Bone marrow (tissue), 2 donors: ENCODE measurements around the gene CRACR2A.

Experiments
- DNase-seq, 2 donors: peaks; one replicate each; lab custom pipeline; 2025; lab: John Stamatoyannopoulos, UW

The CRACR2A gene, protein sequence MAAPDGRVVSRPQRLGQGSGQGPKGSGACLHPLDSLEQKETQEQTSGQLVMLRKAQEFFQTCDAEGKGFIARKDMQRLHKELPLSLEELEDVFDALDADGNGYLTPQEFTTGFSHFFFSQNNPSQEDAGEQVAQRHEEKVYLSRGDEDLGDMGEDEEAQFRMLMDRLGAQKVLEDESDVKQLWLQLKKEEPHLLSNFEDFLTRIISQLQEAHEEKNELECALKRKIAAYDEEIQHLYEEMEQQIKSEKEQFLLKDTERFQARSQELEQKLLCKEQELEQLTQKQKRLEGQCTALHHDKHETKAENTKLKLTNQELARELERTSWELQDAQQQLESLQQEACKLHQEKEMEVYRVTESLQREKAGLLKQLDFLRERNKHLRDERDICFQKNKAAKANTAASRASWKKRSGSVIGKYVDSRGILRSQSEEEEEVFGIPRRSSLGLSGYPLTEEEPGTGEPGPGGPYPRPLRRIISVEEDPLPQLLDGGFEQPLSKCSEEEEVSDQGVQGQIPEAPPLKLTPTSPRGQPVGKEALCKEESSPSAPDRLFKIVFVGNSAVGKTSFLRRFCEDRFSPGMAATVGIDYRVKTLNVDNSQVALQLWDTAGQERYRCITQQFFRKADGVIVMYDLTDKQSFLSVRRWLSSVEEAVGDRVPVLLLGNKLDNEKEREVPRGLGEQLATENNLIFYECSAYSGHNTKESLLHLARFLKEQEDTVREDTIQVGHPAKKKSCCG

DNA sequence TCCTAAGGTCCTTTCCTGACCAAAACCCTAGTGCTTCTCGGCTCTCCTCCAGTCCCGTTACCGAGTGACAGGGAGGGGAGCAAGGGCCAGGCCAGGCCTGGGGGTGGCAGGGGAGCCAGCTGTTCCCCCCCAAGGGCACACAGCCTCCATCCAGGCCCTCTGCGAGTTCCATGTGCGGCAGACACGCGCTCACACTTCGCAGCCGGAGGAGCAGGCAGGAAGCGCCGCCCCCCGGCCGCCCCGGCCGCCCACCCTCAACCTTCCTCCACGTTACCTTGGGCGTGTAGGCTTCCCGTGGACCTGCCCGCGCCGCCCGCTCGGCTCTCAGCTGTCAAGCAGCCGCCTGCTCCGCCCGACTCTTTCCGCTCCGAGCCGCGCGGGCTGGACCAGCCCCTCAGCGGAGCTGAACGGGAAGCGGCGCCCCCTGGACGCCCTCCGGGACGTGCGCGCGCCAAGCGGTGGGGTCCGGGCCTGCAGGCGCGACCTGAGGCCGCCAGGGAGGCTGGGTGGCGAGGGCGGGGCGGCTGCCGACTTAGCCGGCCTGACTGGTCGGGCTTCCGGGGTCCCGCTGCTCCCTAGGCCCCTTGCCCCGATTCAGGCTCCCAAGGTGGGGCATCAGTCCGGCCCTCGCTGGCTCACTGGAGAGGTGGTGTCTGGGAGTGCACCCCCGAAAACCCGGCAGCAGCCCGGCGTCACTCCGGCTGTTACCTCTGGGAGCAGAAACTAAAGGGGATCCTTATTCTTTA, at the start of gene CRACR2A:
Gene CRACR2A, minus strand, starts transcription at position 369 of the 746 bp plus-strand sequence. CDS start 56,110 bp downstream, outside the sequence.
- peak; percentile 16 to 58 for DNase-seq

DNA sequence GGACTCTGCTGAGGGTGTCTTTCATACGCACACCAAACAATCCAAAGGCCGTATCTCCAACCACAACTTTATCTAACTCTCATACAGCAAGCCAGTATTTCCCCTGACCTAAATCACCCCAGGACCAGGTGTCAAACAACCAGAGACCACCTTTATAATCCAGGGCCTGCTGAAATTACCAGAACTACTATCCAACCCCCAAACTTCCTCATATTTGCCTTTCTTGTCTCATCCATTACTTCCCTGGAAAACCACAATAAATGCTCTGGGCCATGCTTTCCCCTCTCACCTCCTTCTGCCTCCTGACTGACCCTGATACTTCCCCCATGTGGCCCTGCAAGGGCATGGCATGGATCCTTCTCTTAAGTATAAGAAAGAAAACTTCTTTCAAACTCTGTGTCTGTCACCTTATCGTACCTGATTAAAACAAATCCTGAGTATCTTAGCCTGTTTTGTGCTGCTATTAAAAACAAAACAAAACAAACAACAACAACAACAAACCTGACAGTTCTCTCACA, 44.7 kb upstream of the CRACR2A start:
- no peak for DNase-seq

DNA sequence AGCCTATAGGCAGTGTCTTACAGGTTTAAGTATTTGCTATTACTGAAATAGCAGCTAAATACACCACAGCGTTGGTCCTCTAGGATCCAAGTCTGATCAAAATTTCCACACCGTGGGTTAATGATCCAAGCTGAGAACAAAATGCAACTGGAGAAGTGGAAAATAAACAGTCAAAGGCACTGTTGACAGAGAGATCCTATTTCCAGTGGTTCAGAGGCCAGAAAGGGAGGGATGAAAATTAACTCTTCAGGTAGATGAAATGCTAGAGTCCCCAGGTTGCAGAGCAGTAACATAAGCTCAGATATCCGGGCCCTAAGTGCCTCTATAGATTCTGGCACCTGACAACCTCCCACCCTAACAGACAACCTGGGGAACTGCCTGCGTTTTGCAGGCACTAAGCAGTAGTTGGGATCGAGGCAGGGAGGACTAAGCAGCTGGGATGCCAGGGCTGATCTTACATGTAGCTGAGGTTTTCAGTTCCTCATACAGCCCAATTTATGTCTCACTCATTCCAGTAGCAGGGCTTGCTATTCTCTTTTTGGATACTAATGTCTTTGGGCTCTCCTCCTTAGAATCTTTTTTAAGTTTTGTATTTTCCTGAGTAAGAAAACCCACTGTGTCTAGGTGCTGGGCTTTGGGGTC, 42.7 kb upstream of the CRACR2A start:
- DNase-seq: no peak

DNA sequence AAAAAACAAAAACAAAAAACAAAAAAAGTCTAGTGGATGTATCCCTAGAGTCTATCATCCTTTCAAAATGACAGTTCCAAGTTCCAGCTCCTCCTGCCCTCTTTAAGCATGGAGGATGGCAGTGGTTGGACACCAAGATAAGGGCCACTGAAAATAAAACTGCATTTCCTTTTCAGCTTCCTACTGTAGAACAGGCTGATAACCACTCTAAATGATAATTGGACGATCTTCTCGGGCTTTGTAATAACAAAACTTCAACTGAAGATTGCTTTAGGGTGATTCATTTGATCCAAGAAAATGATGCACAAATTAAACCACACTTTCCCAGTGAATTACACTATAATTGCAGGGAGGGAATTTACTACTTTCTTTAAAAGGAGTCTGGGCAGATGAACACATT, 42.2 kb upstream of the CRACR2A start:
- DNase-seq: no peak

DNA sequence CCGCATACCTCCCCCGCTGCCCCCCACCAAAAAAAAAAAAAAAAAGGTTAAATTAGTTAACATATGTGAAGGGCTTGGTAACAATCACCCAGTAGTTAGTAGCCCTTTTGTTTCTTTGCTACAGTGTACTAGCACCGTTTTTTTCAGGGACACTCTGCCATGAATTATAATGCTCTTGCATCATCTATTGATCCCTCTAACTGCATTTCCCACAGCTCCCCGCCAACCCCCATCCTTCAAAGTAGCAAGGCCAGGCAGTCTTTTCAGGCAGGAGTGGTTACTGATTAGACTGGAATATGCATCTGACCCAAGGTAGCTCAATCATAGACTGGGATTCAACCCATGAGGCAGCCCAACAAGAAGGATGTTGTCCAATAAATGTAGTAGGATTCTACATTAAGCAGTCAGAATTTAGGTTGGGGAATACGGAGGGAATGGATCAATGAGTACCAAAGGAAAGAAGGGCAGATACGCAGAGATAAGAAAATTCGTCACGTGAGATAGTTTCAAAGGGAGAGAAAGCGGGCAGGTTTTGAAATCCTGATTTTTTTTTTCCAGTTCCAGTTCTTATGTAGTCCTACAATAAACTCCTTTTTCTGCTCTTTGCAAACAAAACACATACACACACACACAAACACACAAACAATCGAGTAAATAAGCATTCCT, 39.8 kb upstream of the CRACR2A start:
- DNase-seq: no peak

DNA sequence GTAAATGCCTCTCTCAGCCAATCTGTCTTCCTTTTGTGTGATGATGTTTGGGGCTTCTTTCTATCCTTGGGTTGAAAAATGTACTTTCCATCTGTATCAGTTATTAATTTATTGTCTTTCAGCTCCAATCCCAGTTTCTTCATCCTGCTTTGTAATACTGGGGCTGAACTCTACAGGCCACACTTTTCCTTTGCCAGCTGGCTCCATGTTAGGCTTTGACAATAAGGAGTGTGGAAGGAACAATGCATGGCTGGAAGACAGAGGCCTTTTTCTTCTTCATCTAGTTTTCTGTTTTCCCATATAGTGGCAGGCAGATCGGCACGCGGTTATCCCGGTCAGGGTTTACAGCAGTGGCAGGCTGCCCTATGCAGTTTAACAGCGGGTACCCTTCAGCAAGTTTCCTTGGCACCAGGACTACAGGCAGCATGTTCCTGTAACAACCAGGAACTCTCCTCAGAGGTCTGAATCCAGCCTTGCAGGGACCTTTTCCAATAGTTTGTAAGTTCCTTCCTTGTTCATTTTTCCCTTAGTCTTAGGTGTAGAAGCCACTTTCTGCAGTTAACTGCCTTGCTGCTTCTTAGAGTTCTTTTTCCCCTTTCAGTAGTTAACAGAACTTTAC, 38.5 kb upstream of the CRACR2A start:
- DNase-seq: no peak

DNA sequence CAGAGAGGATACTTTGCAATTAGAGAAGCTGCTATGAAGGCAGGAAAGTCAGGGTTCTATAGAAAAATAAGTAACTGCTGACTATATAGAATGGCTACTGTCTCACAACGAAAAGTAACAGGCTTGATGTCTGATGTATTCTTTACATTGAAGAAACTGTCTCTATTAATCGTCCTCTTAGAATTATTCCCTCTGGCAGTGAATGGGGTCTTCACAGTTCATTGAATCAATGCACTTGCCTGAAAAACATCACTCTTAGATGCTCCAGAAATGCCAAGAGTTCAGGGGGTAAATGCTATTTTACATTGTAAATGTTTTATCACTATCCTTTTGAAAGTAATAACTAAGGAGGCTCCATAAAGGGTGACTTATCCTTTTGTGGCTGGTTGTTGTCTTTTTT, 37.7 kb upstream of the CRACR2A start:
- no peak for DNase-seq

DNA sequence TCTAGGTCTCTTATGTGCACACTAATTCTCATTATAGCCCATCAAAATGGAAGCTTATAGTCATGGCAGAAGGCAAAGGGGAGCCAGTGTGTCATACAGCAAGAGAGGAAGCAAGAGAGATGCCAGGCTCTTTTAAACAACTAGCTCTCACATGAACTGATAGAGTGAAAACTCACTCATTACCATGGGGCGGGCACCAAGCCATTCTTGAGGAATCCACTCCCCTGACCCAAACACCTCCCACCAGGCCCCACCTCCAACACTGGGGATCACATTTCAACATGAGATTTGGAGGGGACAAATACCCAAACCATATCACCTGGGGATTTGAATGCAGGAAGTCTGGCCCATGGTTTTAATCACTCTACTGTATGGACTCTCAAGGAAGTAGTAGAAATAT, 36.9 kb upstream of the CRACR2A start:
- no peak for DNase-seq

DNA sequence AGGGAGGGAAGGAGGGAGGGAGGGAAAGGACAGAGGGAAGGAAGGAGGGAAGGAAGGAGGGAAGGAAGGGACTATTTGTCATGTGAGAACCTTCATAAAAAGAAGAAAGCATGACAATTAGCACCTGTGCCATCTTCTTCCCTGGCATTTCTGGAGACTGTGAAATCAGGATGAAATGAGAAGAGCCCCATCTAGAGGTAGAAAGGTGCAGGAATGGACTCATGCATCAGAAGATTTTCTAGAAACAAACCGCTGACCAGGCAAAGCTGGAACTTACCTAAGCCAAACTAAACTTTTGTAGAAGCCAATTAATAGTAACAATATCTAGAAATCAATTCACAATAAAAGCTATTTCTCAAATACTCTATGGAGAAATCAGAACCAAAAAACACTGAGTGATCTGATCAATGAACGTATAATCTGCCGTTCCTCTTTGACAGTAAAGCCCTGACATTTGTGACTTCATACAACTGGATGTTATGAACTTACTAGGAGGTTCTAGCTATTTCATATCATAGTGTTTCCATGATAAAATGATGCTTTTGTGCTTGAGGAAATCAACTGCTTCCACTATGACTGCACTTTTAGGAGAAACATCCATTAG, 24.4 kb upstream of the CRACR2A start:
- DNase-seq: peak in 1 of 2 donors; percentile 25

DNA sequence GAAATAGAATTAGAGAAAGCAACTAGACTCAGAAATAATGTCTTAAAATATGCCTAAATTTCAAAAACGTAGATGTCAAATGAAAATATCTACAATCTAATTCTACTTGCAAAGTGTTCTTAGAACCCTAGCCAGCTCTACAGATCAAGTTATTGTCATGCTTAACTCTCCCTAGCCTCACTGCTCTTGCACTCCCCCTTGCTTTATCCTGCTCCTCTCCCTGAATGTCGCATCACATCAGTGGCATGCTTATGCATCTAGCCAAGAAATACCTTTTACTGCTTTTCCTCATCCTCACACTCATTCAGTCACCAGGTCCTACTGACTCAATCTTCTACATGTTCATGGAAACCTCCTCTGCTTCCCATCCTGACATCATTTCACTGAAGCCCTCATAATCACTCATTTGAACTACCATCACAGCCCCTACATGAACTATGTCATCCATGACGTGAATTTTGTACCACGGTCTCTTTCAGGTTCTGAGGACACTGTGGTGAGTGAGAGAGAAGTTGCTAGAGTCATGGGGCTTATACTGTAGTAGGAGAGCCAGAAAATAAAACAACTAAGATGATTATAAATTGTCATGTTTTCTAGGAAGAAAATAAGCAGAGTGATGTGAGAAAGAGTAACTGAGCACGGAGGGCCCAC, 22.6 kb upstream of the CRACR2A start:
- DNase-seq: no peak

DNA sequence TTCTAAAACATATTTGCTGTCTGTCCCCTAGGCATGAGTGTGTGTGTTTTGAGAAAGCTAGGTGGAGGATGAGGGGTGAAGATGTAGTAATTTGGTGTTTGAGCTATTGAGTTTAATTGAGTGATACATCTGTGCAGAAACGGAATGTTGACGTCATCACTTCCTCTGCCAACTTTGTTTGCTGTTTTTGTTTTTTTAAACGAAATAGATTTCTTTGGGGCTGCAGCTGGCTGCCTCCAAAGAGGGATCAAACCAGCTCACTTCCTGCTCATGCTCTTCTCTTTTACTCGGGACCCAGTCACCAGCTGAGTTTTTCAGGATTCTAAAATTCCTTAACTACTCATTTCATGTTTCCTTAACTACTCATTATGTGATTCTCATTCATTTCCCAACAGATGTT, 19.5 kb upstream of the CRACR2A start:
- no peak for DNase-seq

DNA sequence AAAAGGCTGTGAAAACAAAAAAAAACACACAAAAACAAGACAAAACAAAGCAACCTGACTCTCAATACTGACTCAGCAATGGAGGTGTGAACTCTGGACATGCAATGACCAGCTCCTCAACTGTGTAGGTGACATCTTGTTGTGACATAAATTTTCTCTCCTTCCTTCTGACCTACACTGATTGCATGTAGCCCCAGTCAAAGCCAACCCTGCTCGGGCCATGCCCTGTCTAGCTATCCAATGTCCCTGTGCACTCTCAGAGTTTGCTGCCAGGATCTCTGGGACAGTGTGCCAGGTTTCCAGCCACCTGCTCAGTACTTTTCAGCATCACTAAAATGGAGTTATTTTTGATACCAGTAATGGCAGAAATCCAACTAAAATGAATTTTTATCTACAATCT, 18.9 kb upstream of the CRACR2A start:
- no peak for DNase-seq

DNA sequence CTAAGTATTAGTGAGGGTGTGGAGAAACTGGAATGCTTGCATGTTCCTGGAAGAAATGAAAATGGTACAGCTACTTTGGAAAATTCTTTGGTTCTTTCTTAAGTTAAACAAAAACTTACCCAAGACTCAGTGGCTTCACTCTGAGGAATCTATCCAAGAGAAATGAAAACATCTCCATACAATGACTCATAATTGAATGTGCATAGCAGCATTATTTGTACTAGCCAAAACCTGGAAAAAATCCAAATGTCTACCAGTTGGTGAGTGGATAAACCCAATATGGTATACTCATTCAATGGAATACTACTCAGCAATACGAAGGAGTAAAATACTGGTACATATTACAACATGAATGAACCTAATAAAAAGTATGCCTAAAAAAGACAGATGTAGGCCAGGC, 18.0 kb upstream of the CRACR2A start:
- no peak for DNase-seq

DNA sequence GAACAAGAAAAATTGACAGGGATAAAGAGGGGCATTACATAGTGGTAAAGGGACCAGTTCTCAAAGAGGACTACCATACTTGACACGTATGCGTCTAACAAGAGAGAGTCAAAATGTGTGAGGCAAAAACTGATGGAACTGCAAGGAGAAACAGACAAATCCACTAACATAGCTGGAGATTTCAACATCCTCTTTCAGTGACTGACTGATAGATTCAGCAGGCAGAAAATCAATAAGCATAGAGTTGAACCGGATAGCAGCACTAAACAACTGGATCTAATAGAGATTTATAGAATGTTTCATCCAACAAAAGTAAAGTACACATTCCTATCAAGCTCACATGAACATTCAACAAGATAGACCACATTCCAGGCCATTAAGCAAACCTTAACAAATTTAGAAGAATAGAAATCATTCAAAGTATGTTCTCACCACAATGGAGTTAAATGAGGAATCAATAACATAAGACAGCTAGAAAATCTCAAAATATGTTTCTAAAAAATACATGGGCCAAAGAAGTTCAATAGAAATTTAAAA, 16.1 kb upstream of the CRACR2A start:
- DNase-seq: no peak

DNA sequence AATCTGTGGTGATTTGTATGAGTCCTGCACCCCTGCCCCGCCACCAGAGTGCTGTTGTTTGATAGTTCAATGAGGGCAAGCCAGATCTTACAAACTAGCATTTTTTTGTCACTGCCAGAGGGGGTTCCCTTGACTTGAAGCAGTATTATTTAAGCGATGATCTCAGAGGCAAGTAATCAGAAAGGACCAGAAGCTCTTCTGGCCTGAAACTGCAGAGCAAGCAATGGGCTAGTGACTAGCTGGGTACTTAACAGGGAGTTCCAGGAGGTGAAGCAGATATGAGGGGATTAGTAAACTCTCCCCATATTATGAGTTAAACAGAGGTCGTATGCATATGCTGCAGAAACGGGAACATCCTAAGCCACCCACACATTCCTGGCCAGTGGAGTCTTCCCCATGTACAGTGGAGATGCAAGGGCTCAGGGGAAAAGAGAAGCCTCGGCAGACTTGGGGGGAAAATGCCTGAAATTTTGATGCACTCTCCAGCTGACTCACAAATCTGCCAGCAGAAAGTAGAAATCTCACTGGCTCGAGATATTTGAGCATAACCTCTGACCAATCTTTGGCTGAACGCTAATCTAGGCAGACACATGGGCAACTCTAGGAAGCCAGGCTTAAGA, 8.3 kb upstream of the CRACR2A start:
- DNase-seq: no peak

DNA sequence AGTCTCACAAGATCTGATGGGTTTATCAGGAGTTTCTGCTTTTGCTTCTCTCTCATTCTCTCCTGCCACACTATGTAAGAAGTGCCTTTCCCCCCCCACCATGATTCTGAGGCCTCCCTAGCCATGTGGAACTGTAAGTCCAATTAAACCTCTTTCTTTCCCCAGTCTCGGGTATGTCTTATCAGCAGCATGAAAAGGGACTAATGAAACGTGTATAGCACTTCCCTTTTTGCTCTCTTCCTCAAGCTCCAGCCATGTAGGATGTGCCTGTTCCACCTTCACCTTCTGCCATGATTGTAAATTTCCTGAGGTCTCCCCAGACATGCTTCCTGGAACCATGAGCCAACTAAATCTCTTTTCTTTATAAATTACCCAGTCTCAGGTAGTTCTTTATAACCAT, 7.0 kb upstream of the CRACR2A start:
- no peak for DNase-seq

DNA sequence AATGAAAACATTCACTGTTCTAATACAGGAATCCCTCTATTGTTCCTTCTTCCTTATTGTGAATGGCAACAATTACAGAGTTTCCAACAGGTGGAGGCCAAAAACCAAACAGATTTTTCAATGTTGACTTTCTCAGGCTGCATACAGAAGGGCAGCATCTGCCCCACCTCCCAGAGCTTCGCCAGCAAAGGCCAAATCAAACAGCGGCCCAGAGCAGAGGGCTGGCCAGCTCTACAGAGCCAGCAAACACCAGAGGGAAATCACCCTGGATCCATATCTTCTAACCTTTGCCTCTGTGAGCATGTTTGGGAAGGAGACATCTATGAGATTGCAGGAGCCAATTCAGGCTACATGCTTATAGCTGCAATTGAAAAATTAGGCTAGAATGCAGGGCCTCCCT, 4.4 kb upstream of the CRACR2A start:
- no peak for DNase-seq

DNA sequence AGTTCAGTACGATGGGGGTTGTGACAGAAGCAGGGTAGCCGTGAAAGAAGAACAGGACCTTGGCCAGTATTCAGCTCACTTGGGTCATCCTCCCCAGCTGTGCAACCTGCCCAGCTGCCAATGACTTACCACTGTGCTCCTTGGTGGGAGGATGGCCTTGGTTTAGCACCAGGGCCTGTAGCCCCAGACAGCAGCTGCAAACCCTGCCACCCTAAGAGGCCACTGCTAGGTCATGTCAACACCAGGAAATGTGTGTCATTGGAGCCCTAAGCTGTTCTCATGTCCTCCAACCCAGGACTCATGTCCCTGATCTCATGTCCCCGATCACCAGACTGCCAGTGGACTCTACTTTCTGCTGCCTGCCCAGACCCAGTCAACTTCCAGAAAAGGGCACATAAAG, 3.0 kb upstream of the CRACR2A start:
- no peak for DNase-seq

DNA sequence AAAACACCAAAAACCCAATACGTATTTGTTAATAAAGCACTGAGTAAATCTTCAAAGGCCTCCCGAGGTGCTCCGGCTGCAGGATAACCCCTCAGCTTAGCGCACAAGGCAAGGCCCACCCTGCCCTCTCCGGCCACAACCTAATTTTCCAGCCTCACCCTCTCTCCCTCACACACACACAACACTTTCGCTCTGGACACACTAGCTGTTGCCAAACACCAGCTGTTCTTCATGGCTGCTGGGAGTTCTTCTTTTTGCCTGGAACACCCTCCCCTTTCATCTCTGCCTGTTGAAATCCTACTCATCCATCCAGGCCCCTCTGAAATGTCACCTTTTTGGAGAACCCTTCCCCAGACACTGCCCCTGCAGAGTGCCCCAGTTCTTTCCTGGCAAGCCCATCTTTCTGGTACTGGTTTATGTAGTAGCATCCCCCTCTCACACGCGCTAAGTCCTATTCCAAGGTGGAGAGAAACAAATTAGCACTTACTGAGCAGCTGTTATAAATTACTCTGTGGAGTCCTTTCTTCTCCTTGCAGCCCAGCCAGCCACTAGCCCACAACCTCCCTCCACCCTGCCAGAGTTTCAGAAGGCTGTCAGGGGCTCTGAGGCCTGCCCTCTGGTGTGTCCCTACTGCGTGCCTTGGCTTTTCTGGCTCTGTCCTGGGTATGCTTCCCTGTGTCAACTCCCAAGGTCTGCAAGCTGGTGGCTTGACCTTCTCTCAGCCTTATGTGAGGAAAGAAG, 805 bp upstream of the CRACR2A start:
- DNase-seq: peak in 1 of 2 donors; percentile 56
